IMR-90 (cell line): ENCODE results near the gene LRP1B.

Experiments used
- BHLHE40 ChIP-seq: fragments of 150-350 bp; IDR thresholded peaks from 2 replicates; pipeline ENCODE4 v1.6.1; 2016; ENCODE audit warnings: mild to moderate bottlenecking, low read depth, low read length
- CEBPB ChIP-seq: IDR thresholded peaks from 2 replicates; pipeline ENCODE4 v1.6.1; 2012; ENCODE audit warnings: low read depth, low read length, improper control_type of control experiment
- CHD1 ChIP-seq: IDR thresholded peaks from 2 replicates; pipeline ENCODE4 v1.6.1; 2012; ENCODE audit warnings: low read depth, low read length, improper control_type of control experiment
- CTCF ChIP-seq: conservative IDR thresholded peaks from 2 replicates; pipeline ENCODE4 v1.5.1; 2012; ENCODE audit warnings: mild to moderate bottlenecking, low read depth, low read length, improper control_type of control experiment
- ELK1 ChIP-seq: fragments of 150-350 bp; IDR thresholded peaks from 2 replicates; pipeline ENCODE4 v1.6.1; 2016; ENCODE audit warnings: low read depth, mild to moderate bottlenecking, low read length, moderate library complexity, borderline replicate concordance
- MAFK ChIP-seq: IDR thresholded peaks from 2 replicates; pipeline ENCODE4 v1.6.1; 2012; ENCODE audit warnings: low read depth, low read length, improper control_type of control experiment
- MAZ ChIP-seq: IDR thresholded peaks from 2 replicates; pipeline ENCODE4 v1.6.1; 2012; ENCODE audit warnings: low read depth, mild to moderate bottlenecking, low read length, improper control_type of control experiment, moderate library complexity, borderline replicate concordance
- NFE2L2 ChIP-seq: fragments of 150-350 bp; IDR thresholded peaks from 2 replicates; pipeline ENCODE4 v1.6.1; 2016; ENCODE audit warnings: low read depth, mild to moderate bottlenecking, low read length
- POLR2A ChIP-seq: IDR thresholded peaks from 2 replicates; pipeline ENCODE4 v1.6.1; 2012; ENCODE audit warnings: mild to moderate bottlenecking, low read depth, low read length
- RAD21 ChIP-seq: IDR thresholded peaks from 2 replicates; pipeline ENCODE4 v1.6.1; 2012; ENCODE audit warnings: low read length, improper control_type of control experiment
- RCOR1 ChIP-seq: IDR thresholded peaks from 2 replicates; pipeline ENCODE4 v1.6.1; 2012; ENCODE audit warnings: mild to moderate bottlenecking, low read length, improper control_type of control experiment; ENCODE audit not compliant: insufficient replicate concordance
- RFX5 ChIP-seq: IDR thresholded peaks from 2 replicates; pipeline ENCODE4 v1.8.0; 2012; ENCODE audit warnings: low read depth, mild to moderate bottlenecking, low read length, moderate library complexity
- SMC3 ChIP-seq: fragments of 150-350 bp; IDR thresholded peaks from 2 replicates; pipeline ENCODE4 v1.6.1; 2016; ENCODE audit warnings: low read depth, mild to moderate bottlenecking, antibody characterized with exemption, low read length, moderate library complexity
- USF2 ChIP-seq: fragments of 150-350 bp; IDR thresholded peaks from 2 replicates; pipeline ENCODE4 v1.6.1; 2017; ENCODE audit warnings: mild to moderate bottlenecking, antibody characterized with exemption, low read length, low read depth

DNA sequence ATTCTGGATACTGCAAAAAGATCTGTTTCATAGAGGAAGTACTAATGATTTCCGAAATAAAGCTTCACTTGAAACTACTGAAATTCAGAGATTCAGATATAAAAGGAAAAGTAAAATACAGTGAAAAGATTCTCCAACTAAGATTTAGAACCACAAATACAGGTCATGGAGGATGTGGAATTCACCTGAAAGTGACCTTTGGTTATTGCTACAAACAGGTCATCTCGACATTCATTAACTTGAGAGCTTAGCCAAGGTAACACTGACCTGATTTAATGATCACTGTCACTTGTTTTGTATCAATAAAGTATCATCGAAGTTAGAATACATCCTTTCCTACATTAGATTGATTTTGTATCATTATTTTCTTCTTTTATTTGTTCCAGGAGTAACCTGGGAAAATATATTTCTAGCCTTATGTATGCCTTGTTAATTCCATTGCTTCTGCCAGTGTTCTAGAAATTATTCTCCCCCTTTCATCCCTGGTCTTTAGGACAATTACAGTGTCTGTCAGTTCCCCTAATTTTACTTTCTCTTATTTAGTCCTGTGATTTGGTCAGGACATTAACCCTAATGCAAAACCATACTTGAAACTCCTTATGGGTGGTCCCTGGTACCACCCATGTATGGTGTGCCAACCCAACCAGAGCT is 420.1 kb downstream of the LRP1B start:
- TF ChIP-seq CTCF (no peak), ELK1 (no peak), POLR2A (no peak), RAD21 (no peak), NFE2L2 (no peak), CEBPB (no peak), SMC3 (no peak), MAZ (no peak), USF2 (no peak), MAFK (no peak), BHLHE40 (no peak), RFX5 (no peak), RCOR1 (no peak), CHD1 (no peak)
